ENCODE data around the gene EEF1AKMT3. TPM values are rescaled to one million over a fixed set of nuclear protein-coding genes. Genes with fewer than 3 reads are reported as not detected.

EEF1AKMT3 gene
- total and polyA plus RNA-seq, 2 experiments from 2014 or later = 1.3 to 5.3 TPM

DNA sequence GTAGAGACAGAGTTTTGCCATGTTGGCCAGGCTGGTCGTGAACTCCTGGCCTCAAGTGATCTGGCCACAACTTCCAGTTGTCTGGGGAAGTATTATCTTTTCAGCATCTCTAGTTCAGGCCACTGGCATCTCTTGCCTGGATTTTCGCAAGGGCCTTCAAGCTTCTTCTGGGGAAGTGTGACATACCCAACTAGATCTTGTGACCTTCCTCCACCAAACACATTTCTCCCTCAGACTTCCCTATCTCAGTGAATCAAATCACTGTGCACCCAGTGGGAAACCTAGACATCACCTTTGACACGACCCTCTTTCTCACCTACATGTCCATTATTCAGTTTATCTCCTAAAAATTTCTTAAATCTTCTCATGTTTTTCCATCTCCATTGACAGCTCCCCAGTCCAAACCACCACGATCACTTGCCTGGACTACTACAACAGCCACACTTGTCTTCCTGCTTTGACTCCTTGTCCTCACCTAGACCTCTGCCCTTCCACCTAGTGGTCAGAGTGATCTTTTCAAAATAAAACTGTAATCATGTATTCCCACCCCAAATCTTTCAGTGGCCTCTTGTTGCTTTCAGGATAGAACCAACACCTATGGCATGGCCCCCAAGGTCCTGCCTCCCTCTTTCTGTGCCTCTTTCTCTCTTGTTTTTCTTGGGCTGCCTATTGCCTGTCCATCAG is 3.3 kb downstream of the EEF1AKMT3 start:
- H3K4me1 Mint-ChIP-seq = peaks cover 6% of the 10 kb centered on the region
- ATAC-seq = no peak
- peaks cover 7% of the 10 kb centered on the region for H3K36me3 Mint-ChIP-seq (ENCODE audit: low read depth)
- TF ChIP-seq, protein P1, sequence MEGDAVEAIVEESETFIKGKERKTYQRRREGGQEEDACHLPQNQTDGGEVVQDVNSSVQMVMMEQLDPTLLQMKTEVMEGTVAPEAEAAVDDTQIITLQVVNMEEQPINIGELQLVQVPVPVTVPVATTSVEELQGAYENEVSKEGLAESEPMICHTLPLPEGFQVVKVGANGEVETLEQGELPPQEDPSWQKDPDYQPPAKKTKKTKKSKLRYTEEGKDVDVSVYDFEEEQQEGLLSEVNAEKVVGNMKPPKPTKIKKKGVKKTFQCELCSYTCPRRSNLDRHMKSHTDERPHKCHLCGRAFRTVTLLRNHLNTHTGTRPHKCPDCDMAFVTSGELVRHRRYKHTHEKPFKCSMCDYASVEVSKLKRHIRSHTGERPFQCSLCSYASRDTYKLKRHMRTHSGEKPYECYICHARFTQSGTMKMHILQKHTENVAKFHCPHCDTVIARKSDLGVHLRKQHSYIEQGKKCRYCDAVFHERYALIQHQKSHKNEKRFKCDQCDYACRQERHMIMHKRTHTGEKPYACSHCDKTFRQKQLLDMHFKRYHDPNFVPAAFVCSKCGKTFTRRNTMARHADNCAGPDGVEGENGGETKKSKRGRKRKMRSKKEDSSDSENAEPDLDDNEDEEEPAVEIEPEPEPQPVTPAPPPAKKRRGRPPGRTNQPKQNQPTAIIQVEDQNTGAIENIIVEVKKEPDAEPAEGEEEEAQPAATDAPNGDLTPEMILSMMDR (conservative IDR thresholded peaks at IDR 0.05; ENCODE audit: low read depth in 2 of 2) = peak; percentile 36 to 44
- TF ChIP-seq EZH2phosphoT487 (IDR thresholded peaks at IDR 0.05; ENCODE audit: unreplicated experiment) = no peak
- Histone ChIP-seq H2AFZ (no peak overlapping the region), H3K27me3 (ENCODE audit: insufficient read depth) (peaks cover 19% of the 10 kb centered on the region), H3K9me2 (ENCODE audit: insufficient read depth) (no peaks in the 10 kb centered on the region), H4K20me1 (replicated peaks; ENCODE audit: insufficient read depth) (no peaks in the 10 kb centered on the region; the same call in 1 of the 2 replicates), H3K4me3 (no peak overlapping the region), H3K27ac (ENCODE audit: low read depth) (no peak overlapping the region), H3K36me3 (ENCODE audit: insufficient read depth) (no peaks in the 10 kb centered on the region), H3K4me2 (no peak overlapping the region), H3F3A (replicated peaks; ENCODE audit: low read depth) (no peaks in the 10 kb centered on the region), H3K4me1 (ENCODE audit: insufficient read depth) (no peaks in the 10 kb centered on the region), H3K79me2 (replicated peaks; ENCODE audit: insufficient read depth) (no peaks in the 10 kb centered on the region)
- peaks cover 12% of the 10 kb centered on the region for H3K27me3 Mint-ChIP-seq (ENCODE audit: insufficient read depth, low read depth, poor library complexity)
- peak; percentile 34 for DNase-seq (ENCODE audit: low spot score)
- no peak overlapping the region; the same call in 2 of the 3 replicates for H3K4me3 Mint-ChIP-seq
- no peak overlapping the region for H3K27ac Mint-ChIP-seq
- no peaks in the 10 kb centered on the region; the same call in 2 of the 3 replicates for H3K9me3 Mint-ChIP-seq

DNA sequence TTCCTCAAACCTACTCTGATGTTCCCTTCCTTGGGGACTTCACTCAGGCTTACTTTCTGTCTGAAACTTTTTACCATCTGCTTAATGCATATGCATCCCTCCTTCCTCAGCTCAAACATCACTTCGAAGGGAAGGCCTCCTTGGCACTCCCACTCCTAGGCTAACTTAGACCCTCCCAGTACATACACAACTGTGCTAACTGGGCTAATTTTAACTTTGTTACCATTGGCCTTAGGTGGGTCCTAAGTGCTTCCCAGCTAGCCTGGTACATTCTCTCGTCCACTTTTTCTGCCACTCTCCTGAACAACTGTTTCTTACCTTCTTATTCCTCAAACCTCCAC is 3.8 kb downstream of the EEF1AKMT3 start:
- H4K20me1 ChIP-seq (replicated peaks; ENCODE audit: insufficient read depth) = no peaks in the 10 kb centered on the region; the same call in 1 of the 2 replicates
- H3K4me1 ChIP-seq (ENCODE audit: insufficient read depth) = no peaks in the 10 kb centered on the region
- H3K36me3 ChIP-seq (ENCODE audit: insufficient read depth) = no peaks in the 10 kb centered on the region
- no peaks in the 10 kb centered on the region for H3K79me2 ChIP-seq (replicated peaks; ENCODE audit: insufficient read depth)
- no peaks in the 10 kb centered on the region for H3F3A ChIP-seq (replicated peaks; ENCODE audit: low read depth)
- H3K9me2 ChIP-seq (ENCODE audit: insufficient read depth) = no peaks in the 10 kb centered on the region
- no peak for TF ChIP-seq JUNB (IDR thresholded peaks at IDR 0.05; ENCODE audit: unreplicated experiment)
- TF ChIP-seq, protein P1 (conservative IDR thresholded peaks at IDR 0.05; ENCODE audit: low read depth in 2 of 2) = 0 out of 4 replicates have a peak, but pooled peaks of 1 of the 2 experiments have one; percentile 12
- TF ChIP-seq ZNF114 (CRISPR knock-in tag; IDR thresholded peaks at IDR 0.05) = no peak
- TF ChIP-seq, protein P2, sequence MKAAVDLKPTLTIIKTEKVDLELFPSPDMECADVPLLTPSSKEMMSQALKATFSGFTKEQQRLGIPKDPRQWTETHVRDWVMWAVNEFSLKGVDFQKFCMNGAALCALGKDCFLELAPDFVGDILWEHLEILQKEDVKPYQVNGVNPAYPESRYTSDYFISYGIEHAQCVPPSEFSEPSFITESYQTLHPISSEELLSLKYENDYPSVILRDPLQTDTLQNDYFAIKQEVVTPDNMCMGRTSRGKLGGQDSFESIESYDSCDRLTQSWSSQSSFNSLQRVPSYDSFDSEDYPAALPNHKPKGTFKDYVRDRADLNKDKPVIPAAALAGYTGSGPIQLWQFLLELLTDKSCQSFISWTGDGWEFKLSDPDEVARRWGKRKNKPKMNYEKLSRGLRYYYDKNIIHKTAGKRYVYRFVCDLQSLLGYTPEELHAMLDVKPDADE (IDR thresholded peaks at IDR 0.05) = no peak
- Mint-ChIP-seq H3K27me3 (ENCODE audit: insufficient read depth, low read depth, poor library complexity) (peaks cover 12% of the 10 kb centered on the region), H3K9me3 (no peaks in the 10 kb centered on the region; the same call in 2 of the 3 replicates), H3K27ac (no peak overlapping the region), H3K36me3 (ENCODE audit: low read depth) (peaks cover 3% of the 10 kb centered on the region; the same call in 2 of the 3 replicates), H3K4me1 (peaks cover 6% of the 10 kb centered on the region), H3K4me3 (no peak overlapping the region; the same call in 2 of the 3 replicates)
- DNase-seq (ENCODE audit: low spot score) (no peak), ATAC-seq (no peak)
- H3K4me2 ChIP-seq = no peak overlapping the region
- H3K27me3 ChIP-seq (ENCODE audit: insufficient read depth) = peaks cover 19% of the 10 kb centered on the region
- no peak overlapping the region for H2AFZ ChIP-seq
- no peak overlapping the region for H3K4me3 ChIP-seq
- H3K27ac ChIP-seq (ENCODE audit: low read depth) = no peak overlapping the region
